GM12865 (cell line): ENCODE measurements around the gene LRRC55.

Source experiments
- DNase-seq: peaks from one replicate; pipeline ENCODE4 v3.0.0; 2010; ENCODE audit warnings: low read depth
- H3K4me3 ChIP-seq: 2 replicates; pipeline ENCODE4 v1.5.1; 2011; ENCODE audit warnings: mild to moderate bottlenecking, low read depth, low read length, control low read depth
- TF ChIP-seq, protein P1 (sequence below): IDR thresholded peaks from 2 replicates; pipeline ENCODE4 v1.5.1; 2011; ENCODE audit warnings: low read length, control low read depth, low read depth, inconsistent platforms; ENCODE audit not compliant: insufficient read depth; ENCODE audit errors: missing control alignments

Gene LRRC55, protein sequence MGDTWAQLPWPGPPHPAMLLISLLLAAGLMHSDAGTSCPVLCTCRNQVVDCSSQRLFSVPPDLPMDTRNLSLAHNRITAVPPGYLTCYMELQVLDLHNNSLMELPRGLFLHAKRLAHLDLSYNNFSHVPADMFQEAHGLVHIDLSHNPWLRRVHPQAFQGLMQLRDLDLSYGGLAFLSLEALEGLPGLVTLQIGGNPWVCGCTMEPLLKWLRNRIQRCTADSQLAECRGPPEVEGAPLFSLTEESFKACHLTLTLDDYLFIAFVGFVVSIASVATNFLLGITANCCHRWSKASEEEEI

DNA sequence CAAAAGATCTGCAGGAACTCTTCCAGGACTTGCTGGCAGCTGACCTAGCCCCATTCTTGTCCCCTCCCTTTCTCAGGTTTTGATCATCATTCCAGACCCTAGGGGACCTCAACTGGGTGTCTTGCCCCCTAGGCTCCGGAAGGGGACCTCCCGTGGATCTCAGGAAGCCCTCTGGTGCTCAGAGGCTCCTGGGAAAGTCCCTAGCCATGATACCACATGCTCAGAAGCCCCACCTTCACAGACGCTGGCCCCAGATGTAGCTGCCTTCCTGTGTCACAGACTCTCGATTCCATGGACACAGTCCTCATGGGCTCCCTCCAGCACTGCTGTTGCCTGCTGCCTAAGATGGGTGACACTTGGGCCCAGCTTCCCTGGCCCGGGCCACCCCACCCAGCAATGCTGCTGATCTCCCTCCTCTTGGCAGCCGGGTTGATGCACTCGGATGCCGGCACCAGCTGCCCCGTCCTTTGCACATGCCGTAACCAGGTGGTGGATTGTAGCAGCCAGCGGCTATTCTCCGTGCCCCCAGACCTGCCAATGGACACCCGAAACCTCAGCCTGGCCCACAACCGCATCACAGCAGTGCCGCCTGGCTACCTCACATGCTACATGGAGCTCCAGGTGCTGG lies at the start of gene LRRC55:
Gene LRRC55 (plus strand): TSS at position 276 of the 628 bp plus-strand sequence. CDS start 70 bp downstream, at position 346.
- TF ChIP-seq, protein P1, sequence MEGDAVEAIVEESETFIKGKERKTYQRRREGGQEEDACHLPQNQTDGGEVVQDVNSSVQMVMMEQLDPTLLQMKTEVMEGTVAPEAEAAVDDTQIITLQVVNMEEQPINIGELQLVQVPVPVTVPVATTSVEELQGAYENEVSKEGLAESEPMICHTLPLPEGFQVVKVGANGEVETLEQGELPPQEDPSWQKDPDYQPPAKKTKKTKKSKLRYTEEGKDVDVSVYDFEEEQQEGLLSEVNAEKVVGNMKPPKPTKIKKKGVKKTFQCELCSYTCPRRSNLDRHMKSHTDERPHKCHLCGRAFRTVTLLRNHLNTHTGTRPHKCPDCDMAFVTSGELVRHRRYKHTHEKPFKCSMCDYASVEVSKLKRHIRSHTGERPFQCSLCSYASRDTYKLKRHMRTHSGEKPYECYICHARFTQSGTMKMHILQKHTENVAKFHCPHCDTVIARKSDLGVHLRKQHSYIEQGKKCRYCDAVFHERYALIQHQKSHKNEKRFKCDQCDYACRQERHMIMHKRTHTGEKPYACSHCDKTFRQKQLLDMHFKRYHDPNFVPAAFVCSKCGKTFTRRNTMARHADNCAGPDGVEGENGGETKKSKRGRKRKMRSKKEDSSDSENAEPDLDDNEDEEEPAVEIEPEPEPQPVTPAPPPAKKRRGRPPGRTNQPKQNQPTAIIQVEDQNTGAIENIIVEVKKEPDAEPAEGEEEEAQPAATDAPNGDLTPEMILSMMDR = no peak
- DNase-seq = peak; percentile 4
- H3K4me3 ChIP-seq = no peak within 1 kb of the TSS

DNA sequence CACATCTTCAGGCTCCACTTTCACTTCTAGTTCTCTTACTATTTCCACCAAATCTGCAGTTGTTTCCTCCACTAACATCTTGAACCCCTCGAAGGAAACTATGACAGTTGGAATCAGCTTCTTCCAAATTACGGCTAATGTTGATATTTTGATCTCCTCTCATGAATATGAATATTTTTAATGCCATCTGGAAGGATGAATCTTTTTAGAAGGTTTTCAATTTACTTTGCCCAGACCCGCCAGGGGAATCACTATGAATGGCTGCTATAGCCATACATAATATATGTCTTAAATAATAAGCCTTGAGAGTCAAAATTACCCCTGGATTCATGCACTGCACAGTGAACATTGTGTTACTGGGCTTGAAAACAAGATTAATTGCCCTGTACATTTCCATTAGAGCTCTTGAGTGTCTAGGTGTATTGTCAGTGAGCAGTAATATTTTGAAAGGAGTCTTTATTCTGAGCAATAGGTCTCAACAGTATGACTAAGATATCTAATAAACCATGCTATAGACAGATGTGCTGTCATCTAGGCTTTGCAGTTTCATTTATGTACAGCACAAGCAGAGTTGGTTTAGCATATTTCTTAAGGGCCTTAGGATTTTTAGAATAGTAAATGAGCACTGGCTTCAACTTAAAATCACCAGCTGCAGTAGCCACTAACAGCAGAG lies 48.3 kb upstream of the LRRC55 start:
- DNase-seq = no peak
- TF ChIP-seq, protein P1 = no peak
- no peak overlapping the region for H3K4me3 ChIP-seq

DNA sequence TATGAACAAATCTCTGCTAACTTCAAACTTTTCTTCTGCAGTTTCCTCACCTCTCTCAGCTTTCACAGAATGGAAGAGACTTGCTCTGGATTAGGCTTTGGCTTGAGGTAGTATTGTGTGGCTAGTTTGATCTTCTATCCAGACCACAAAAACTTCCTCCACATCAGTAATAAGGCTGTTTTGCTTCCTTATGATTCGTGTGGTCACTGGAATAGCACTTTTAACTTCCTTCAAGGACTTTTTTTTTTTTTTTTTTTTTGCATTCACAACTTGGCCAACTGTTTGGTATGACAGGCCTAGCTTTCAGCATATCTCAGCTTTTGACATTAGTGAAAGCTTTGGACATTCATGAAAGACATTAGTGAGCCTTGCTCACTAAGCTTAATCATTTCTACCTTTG lies 47.5 kb upstream of the LRRC55 start:
- H3K4me3 ChIP-seq = no peak overlapping the region
- DNase-seq = no peak
- TF ChIP-seq, protein P1 = no peak

DNA sequence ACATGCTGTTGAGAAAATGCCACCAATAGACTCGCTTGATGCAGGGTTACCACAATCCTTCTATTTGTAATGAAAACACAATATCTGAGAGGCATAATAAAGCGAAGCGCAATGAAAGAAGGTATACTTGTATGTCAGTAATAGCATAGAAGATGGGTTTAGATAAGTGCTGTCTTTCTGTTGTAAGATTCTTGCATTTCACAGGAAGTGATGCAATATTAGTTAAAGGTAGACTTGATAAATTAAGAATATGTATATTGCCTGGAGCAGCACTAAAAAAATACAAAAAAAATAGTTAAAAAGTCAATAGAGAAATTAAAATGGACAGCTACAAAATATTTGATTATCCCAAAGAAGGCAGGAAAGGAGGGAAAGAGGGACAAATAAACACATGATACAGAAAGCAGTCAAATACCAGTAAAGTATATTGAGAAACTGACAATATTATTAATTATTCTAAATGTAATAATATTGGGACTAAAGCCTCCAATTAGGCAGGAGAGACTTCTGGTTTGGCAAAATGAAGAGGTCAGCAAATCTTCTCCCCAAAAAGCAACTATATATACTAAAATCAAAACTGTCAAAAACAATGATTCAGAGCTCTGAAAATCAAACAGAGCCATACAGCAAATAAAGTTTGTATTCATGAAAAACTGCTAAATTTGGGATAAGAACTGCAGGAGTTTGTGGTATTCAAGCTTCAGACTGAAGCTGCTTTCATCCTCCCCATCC lies 46.6 kb upstream of the LRRC55 start:
- H3K4me3 ChIP-seq = no peak overlapping the region
- TF ChIP-seq, protein P1 = no peak
- no peak for DNase-seq

DNA sequence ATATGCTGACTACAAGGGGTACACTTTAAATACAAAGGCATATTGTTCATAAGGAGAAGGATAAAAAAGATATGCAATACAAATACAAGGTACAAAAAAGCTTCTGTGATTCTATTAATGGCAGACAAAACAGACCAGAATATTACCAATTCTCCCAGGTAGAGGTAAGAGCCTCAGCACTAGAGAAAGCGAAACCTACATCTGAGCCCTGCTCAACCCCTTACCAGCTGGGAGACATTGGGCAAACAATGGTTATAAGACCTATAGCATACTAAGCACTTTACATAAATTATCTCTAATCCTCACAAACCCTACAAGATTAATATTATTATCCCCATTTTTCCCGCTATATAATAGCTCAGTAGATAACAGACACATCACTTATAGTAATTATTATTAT lies 41.2 kb upstream of the LRRC55 start:
- TF ChIP-seq, protein P1 = no peak
- no peak overlapping the region for H3K4me3 ChIP-seq
- DNase-seq = no peak

DNA sequence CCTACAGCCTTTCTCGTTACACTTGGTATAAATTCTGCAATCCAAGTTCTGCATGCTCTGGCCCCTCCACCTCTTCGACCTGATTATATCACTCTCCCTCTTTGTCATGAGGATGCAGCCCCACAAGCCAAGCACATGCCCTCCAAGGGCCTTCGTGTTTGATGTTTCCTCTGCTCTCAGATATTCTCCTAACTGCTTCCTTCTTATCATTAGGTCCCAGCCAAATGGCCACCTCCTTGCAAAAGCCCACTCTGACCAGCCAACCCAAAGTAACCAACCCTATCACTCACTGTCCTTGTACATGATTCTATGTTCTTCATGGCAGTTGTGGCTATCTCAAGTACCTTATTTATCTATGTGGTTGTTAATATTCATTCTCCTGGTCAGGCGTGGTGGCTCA lies 38.3 kb upstream of the LRRC55 start:
- no peak for DNase-seq
- H3K4me3 ChIP-seq = no peak overlapping the region
- TF ChIP-seq, protein P1 = no peak
